SU-DHL-6 (cell line): Measurements from ENCODE around the gene SH3RF3.

Source experiments
- EZH2phosphoT487 ChIP-seq: fragments of 200-600 bp; sonication (generic), shearing (Covaris generic); conservative IDR thresholded peaks from 2 replicates; pipeline ENCODE4 v1.6.1; 2018; ENCODE audit warnings: mild to moderate bottlenecking, antibody characterized with exemption, low read length, moderate library complexity, mixed read lengths
- TF ChIP-seq, protein P1 (sequence below): fragments of 200-600 bp; sonication (generic); IDR thresholded peaks from one replicate; pipeline ENCODE4 v1.5.1; 2017; ENCODE audit warnings: antibody characterized with exemption, mild to moderate bottlenecking, low read length, moderate library complexity; ENCODE audit not compliant: insufficient read depth, poor library complexity, severe bottlenecking

DNA sequence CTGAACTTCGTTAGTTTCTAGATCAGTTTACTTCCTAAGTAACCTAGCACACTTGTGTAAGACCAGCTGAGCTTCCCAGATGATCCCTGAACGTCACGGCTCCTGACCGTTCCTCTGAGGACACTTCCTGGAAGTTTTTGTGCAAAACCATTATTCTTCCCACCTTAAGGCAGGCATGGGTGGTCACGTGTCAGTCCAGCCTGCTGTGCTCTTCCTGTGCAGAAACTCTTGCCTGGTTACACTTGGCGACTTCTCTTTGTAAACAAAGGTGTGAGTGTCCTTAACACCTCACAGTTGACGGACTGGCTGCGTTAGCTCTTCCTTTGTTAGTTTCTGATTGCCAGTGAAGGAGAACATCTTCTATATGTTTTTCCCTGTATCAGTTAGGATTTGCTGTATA is 118.3 kb downstream of the SH3RF3 start:
- TF ChIP-seq, protein P1, sequence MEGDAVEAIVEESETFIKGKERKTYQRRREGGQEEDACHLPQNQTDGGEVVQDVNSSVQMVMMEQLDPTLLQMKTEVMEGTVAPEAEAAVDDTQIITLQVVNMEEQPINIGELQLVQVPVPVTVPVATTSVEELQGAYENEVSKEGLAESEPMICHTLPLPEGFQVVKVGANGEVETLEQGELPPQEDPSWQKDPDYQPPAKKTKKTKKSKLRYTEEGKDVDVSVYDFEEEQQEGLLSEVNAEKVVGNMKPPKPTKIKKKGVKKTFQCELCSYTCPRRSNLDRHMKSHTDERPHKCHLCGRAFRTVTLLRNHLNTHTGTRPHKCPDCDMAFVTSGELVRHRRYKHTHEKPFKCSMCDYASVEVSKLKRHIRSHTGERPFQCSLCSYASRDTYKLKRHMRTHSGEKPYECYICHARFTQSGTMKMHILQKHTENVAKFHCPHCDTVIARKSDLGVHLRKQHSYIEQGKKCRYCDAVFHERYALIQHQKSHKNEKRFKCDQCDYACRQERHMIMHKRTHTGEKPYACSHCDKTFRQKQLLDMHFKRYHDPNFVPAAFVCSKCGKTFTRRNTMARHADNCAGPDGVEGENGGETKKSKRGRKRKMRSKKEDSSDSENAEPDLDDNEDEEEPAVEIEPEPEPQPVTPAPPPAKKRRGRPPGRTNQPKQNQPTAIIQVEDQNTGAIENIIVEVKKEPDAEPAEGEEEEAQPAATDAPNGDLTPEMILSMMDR: no peak
- no peak for TF ChIP-seq EZH2phosphoT487
